ENCODE data around the gene MOCOS.

The MOCOS gene

GRCh38 chr18:36274083-36274715 is 86.9 kb downstream of the MOCOS start:
- no peak for DNase-seq

- no peak for DNase-seq
These were observed 88.3 kb downstream of the MOCOS start for GRCh38 chr18:36275561-36275960.

- no peak for DNase-seq
These were observed 91.7 kb downstream of the MOCOS start for GRCh38 chr18:36279001-36279400.

- peak; percentile 11 for DNase-seq
These were observed 94.6 kb downstream of the MOCOS start for GRCh38 chr18:36281936-36282335.

- DNase-seq, result no peak
These were observed 96.2 kb downstream of the MOCOS start for GRCh38 chr18:36283448-36283847.

- no peak for DNase-seq
These were observed 97.0 kb downstream of the MOCOS start for GRCh38 chr18:36284268-36284667.

GRCh38 chr18:36284671-36285295 is 97.5 kb downstream of the MOCOS start:
- DNase-seq, result peak; percentile 66

GRCh38 chr18:36287653-36288052 is 100.4 kb downstream of the MOCOS start:
- DNase-seq, result no peak

GRCh38 chr18:36288689-36289088 is 101.4 kb downstream of the MOCOS start:
- no peak for DNase-seq

GRCh38 chr18:36294031-36294430 is 106.7 kb downstream of the MOCOS start:
- peak; percentile 79 for DNase-seq

GRCh38 chr18:36295214-36295613 is 107.9 kb downstream of the MOCOS start:
- no peak for DNase-seq

- no peak for DNase-seq
These were observed 108.6 kb downstream of the MOCOS start for GRCh38 chr18:36295880-36296301.

GRCh38 chr18:36296650-36297416 is 109.5 kb downstream of the MOCOS start:
- DNase-seq, result peak; percentile 82

GRCh38 chr18:36297417-36298125 is 110.3 kb downstream of the MOCOS start, which contains the start of gene FHOD3:
Gene FHOD3, plus strand, starts transcription at chr18:36297713. Its CDS starts 123 bp downstream, at chr18:36297836.
- DNase-seq, result peak; percentile 64

- DNase-seq, result no peak
These were observed 110.9 kb downstream of the MOCOS start for GRCh38 chr18:36298126-36298741.

GRCh38 chr18:36299015-36299414 is 111.7 kb downstream of the MOCOS start:
- DNase-seq, result no peak

- DNase-seq, result no peak
These were observed 112.9 kb downstream of the MOCOS start for GRCh38 chr18:36300211-36300610.

- DNase-seq, result no peak
These were observed 114.6 kb downstream of the MOCOS start for GRCh38 chr18:36301884-36302283.

GRCh38 chr18:36302676-36303075 is 115.4 kb downstream of the MOCOS start:
- DNase-seq, result peak; percentile 35

GRCh38 chr18:36303211-36303844 is 116.0 kb downstream of the MOCOS start:
- no peak for DNase-seq

- no peak for DNase-seq
These were observed 117.4 kb downstream of the MOCOS start for GRCh38 chr18:36304723-36305122.

- no peak for DNase-seq
These were observed 118.1 kb downstream of the MOCOS start for GRCh38 chr18:36305375-36305774.
